Liver (tissue), 3 donors: ENCODE results near the gene CEACAM21.

Source experiments
- ATF3 ChIP-seq: IDR thresholded peaks from 2 replicates; pipeline ENCODE4 v1.6.1; 2016; ENCODE audit warnings: antibody characterized with exemption
- CTCF ChIP-seq: fragments of 150-350 bp; IDR thresholded peaks from 2 replicates; pipeline ENCODE4 v1.5.1; 2017; ENCODE audit warnings: improper control_type of control experiment, low read depth, low read length; ENCODE audit not compliant: missing input control
- JUND ChIP-seq, 2 donors: IDR thresholded peaks; 2 replicates each; pipeline ENCODE4 v1.6.1; 2016; ENCODE audit warnings: antibody characterized with exemption in 2 of 2
- RAD21 ChIP-seq, 2 donors: IDR thresholded peaks; 2 replicates each; pipeline ENCODE4 v1.6.1; 2016; ENCODE audit warnings: antibody characterized with exemption in 2 of 2, mild to moderate bottlenecking in 2 of 2
- SP1 ChIP-seq: IDR thresholded peaks from 2 replicates; pipeline ENCODE4 v1.6.1; 2018; ENCODE audit warnings: antibody characterized with exemption, mild to moderate bottlenecking
- TAF1 ChIP-seq: conservative IDR thresholded peaks from 2 replicates; pipeline ENCODE4 v1.6.1; 2016; ENCODE audit warnings: antibody characterized with exemption, mild to moderate bottlenecking
- YY1 ChIP-seq: IDR thresholded peaks from 2 replicates; pipeline ENCODE4 v1.6.1; 2016; ENCODE audit warnings: antibody characterized with exemption, mild to moderate bottlenecking
- ZBTB33 ChIP-seq: IDR thresholded peaks from 2 replicates; pipeline ENCODE4 v1.6.1; 2016; ENCODE audit warnings: antibody characterized with exemption
- donor health status: healthy.
- donor health status: healthy.

GRCh38 chr19:41595890-41596280 is 19.9 kb downstream of the CEACAM21 start:
- TF ChIP-seq CTCF (no peak), ATF3 (no peak), ZBTB33 (no peak), TAF1 (no peak), YY1 (no peak), RAD21 (IDR thresholded peaks at IDR 0.05) (no peak), SP1 (no peak), JUND (IDR thresholded peaks at IDR 0.05) (no peak)
